IMR-90 (cell line): ENCODE measurements around the gene RPP25. TPM values are rescaled to one million over a fixed set of nuclear protein-coding genes. Genes with fewer than 3 reads are reported as not detected.
A peak's percentile ranks its signal among the peaks of the same experiment; 100 is the strongest.

Experiments
- ATAC-seq: fragments of 200-7000 bp; cut with Tn5 transposase; 2 replicates; pipeline ENCODE4 v1.9.1; 2020; ENCODE audit warnings: low read depth, mild to moderate bottlenecking, moderate library complexity
- BruUV-seq: library from RNA; stranded (reverse); fragments of 400-500 nt; replicated peaks from 2 replicates; lab custom pipeline; 2021; lab: Mats Ljungman, UMichigan
- CTCF ChIA-PET: fragments of 300-600 bp; formaldehyde crosslinking; extraction: SDS; loops from one replicate; lab custom pipeline; 2021; ENCODE audit warnings: antibody characterized with exemption; lab: Yijun Ruan, JAX
- POLR2A ChIA-PET: fragments of 300-600 bp; sonication (Branson Sonifier 250); formaldehyde crosslinking; loops from one replicate; lab custom pipeline; 2022; ENCODE audit warnings: antibody characterized with exemption; ENCODE audit not compliant: unreplicated experiment; lab: Charles Lee
- DNase-seq: peaks from one replicate; pipeline ENCODE4 v3.0.0; 2013
- H2AFZ ChIP-seq: replicated peaks from 2 replicates; pipeline ENCODE3; 2013; ENCODE audit warnings: low read length, mild to moderate bottlenecking; ENCODE audit not compliant: poor library complexity
- H2AK5ac ChIP-seq: 2 replicates; pipeline ENCODE4 v1.6.1; 2013; ENCODE audit warnings: low read depth, low read length, inconsistent platforms
- H2AK9ac ChIP-seq: replicated peaks from 2 replicates; pipeline ENCODE3; 2013; ENCODE audit warnings: mild to moderate bottlenecking, low read depth, low read length, moderate library complexity; ENCODE audit not compliant: poor library complexity
- H2BK120ac ChIP-seq: 2 replicates; pipeline ENCODE4 v1.6.1; 2013; ENCODE audit warnings: low read depth, low read length, inconsistent platforms
- H2BK15ac ChIP-seq: 3 replicates; pipeline ENCODE4 v1.6.1; 2013; ENCODE audit warnings: low read depth, low read length, inconsistent platforms
- H2BK20ac ChIP-seq: 2 replicates; pipeline ENCODE4 v1.6.1; 2013; ENCODE audit warnings: low read depth, mild to moderate bottlenecking, inconsistent platforms, low read length, moderate library complexity
- H2BK5ac ChIP-seq: 2 replicates; pipeline ENCODE4 v1.6.1; 2013; ENCODE audit warnings: mild to moderate bottlenecking, low read depth, low read length, inconsistent platforms; ENCODE audit not compliant: poor library complexity, severe bottlenecking
- H3K14ac ChIP-seq: replicated peaks from 2 replicates; pipeline ENCODE4 v1.6.1; 2013; ENCODE audit warnings: low read depth, low read length, inconsistent platforms
- H3K18ac ChIP-seq: 2 replicates; pipeline ENCODE4 v1.6.1; 2013; ENCODE audit warnings: low read depth, low read length, control low read depth
- H3K23ac ChIP-seq: 2 replicates; pipeline ENCODE4 v1.6.1; 2013; ENCODE audit warnings: low read depth, low read length, inconsistent platforms
- H3K27ac ChIP-seq: 2 replicates; pipeline ENCODE4 v1.5.1; 2013; ENCODE audit warnings: mild to moderate bottlenecking, control low read depth, low read length; ENCODE audit not compliant: insufficient read depth
- H3K27me3 ChIP-seq: 2 replicates; pipeline ENCODE4 v1.6.1; 2013; ENCODE audit warnings: low read length; ENCODE audit not compliant: control insufficient read depth, insufficient read depth
- H3K36me3 ChIP-seq: 2 replicates; pipeline ENCODE4 v1.6.1; 2013; ENCODE audit warnings: low read length, mixed read lengths; ENCODE audit not compliant: control insufficient read depth, insufficient read depth
- H3K4ac ChIP-seq: 2 replicates; pipeline ENCODE4 v1.6.1; 2013; ENCODE audit warnings: low read depth, low read length, inconsistent platforms
- H3K4me1 ChIP-seq: 2 replicates; pipeline ENCODE4 v1.6.1; 2013; ENCODE audit warnings: low read length, mixed read lengths; ENCODE audit not compliant: control insufficient read depth, insufficient read depth
- H3K4me2 ChIP-seq: 2 replicates; pipeline ENCODE4 v1.6.1; 2013; ENCODE audit warnings: low read depth, mild to moderate bottlenecking, control low read depth, low read length, moderate library complexity
- H3K4me3 ChIP-seq: 2 replicates; pipeline ENCODE4 v1.5.1; 2013; ENCODE audit warnings: low read depth, mild to moderate bottlenecking, control low read depth, low read length, moderate library complexity; ENCODE audit not compliant: insufficient read depth
- H3K56ac ChIP-seq: 2 replicates; pipeline ENCODE4 v1.6.1; 2013; ENCODE audit warnings: low read length, inconsistent platforms; ENCODE audit not compliant: insufficient read depth; ENCODE audit errors: extremely low read depth
- H3K79me1 ChIP-seq, 2 experiments: 2 replicates each; pipeline ENCODE4 v1.6.1; 2013; ENCODE audit warnings: low read length in 2 of 2, inconsistent platforms in 1 of 2, low read depth in 1 of 2
- H3K9ac ChIP-seq: 2 replicates; pipeline ENCODE4 v1.6.1; 2013; ENCODE audit warnings: low read depth, low read length, control low read depth
- H3K9me1 ChIP-seq: 2 replicates; pipeline ENCODE4 v1.6.1; 2013; ENCODE audit warnings: low read length, inconsistent platforms; ENCODE audit not compliant: insufficient read depth
- H3K9me3 ChIP-seq: 2 replicates; pipeline ENCODE4 v1.6.1; 2013; ENCODE audit warnings: low read length; ENCODE audit not compliant: control insufficient read depth, insufficient read depth
- H4K20me1 ChIP-seq: 2 replicates; pipeline ENCODE4 v1.6.1; 2013; ENCODE audit warnings: low read length, inconsistent platforms; ENCODE audit not compliant: insufficient read depth
- H4K5ac ChIP-seq: 2 replicates; pipeline ENCODE4 v1.6.1; 2013; ENCODE audit warnings: mild to moderate bottlenecking, low read depth, low read length, control low read depth
- H4K8ac ChIP-seq, 2 experiments: 2 replicates each; pipeline ENCODE4 v1.6.1; 2013; ENCODE audit warnings: low read depth in 2 of 2, low read length in 2 of 2, control low read depth in 1 of 2, inconsistent platforms in 1 of 2
- H4K91ac ChIP-seq: 2 replicates; pipeline ENCODE4 v1.6.1; 2013; ENCODE audit warnings: low read depth, low read length, inconsistent platforms; ENCODE audit not compliant: insufficient read depth
- BHLHE40 ChIP-seq: fragments of 150-350 bp; IDR thresholded peaks from 2 replicates; pipeline ENCODE4 v1.6.1; 2016; ENCODE audit warnings: mild to moderate bottlenecking, low read depth, low read length
- MAZ ChIP-seq: IDR thresholded peaks from 2 replicates; pipeline ENCODE4 v1.6.1; 2012; ENCODE audit warnings: low read depth, mild to moderate bottlenecking, low read length, improper control_type of control experiment, moderate library complexity, borderline replicate concordance
- POLR2A ChIP-seq: IDR thresholded peaks from 2 replicates; pipeline ENCODE4 v1.6.1; 2012; ENCODE audit warnings: mild to moderate bottlenecking, low read depth, low read length
- RAD21 ChIP-seq: IDR thresholded peaks from 2 replicates; pipeline ENCODE4 v1.6.1; 2012; ENCODE audit warnings: low read length, improper control_type of control experiment
- WGBS, 2 experiments: methylation state at CpG; one replicate each; pipeline versions ENCODE4 v1.1.5 to v1.1.7; 2013; ENCODE audit warnings: missing lambda C conversion rate in 2 of 2; ENCODE audit not compliant: insufficient read length in 1 of 2; ENCODE audit errors: extremely low coverage in 2 of 2; 5-methylcytosine and 5-hydroxymethylcytosine counted together
- dilution Hi-C: fragments of 300-500 bp; cut with HindIII; formaldehyde crosslinking; loops from one replicate; pipeline ENCODE4 v1.14.3; 2018; ENCODE audit warnings: low sequenced_read_pairs; ENCODE audit not compliant: unreplicated experiment
- in situ Hi-C: fragments of 300-500 bp; cut with MboI; formaldehyde crosslinking; loops from 3 replicates; pipeline ENCODE4 v1.14.3; 2019; ENCODE audit warnings: low sequenced_read_pairs, inconsistent platforms, mixed read lengths
- intact Hi-C: fragments of 100-400 bp; cut with micrococcal nuclease; formaldehyde crosslinking; loops from 2 replicates; pipeline ENCODE4 v1.10.0; 2022
- polyA plus RNA-seq, 3 experiments: library from polyadenylated mRNA; depleted of rRNA; stranded (reverse); fragments of >200 nt; gene quantifications; 2 replicates each; pipeline ENCODE4 v1.2.3, GENCODE V29; 2012; ENCODE audit warnings: low replicate concordance in 1 of 3
- total RNA-seq: library from RNA; depleted of rRNA; stranded (reverse); fragments of >200 nt; gene quantifications from 2 replicates; pipeline ENCODE4 v1.2.3, GENCODE V29; 2012
- TF ChIP-seq, protein P1 (sequence below): fragments of 150-350 bp; IDR thresholded peaks from 2 replicates; pipeline ENCODE4 v1.6.1; 2017; ENCODE audit warnings: mild to moderate bottlenecking, antibody characterized with exemption, low read length, low read depth
- TF ChIP-seq, protein P2 (sequence below): conservative IDR thresholded peaks from 2 replicates; pipeline ENCODE4 v1.5.1; 2012; ENCODE audit warnings: mild to moderate bottlenecking, low read depth, low read length, improper control_type of control experiment

RPP25 gene
- total and polyA plus RNA-seq, 2 of the 4 experiments (the other 2 are of a cell fraction) = 0.18 to 0.38 TPM

GRCh38 chr15:74955796-74956647 lies 550 bp downstream of the RPP25 start:
- TF ChIP-seq POLR2A (no peak), RAD21 (no peak), MAZ (no peak), BHLHE40 (peak; percentile 79; the same call in 1 of the 2 replicates)
- TF ChIP-seq, protein P1, sequence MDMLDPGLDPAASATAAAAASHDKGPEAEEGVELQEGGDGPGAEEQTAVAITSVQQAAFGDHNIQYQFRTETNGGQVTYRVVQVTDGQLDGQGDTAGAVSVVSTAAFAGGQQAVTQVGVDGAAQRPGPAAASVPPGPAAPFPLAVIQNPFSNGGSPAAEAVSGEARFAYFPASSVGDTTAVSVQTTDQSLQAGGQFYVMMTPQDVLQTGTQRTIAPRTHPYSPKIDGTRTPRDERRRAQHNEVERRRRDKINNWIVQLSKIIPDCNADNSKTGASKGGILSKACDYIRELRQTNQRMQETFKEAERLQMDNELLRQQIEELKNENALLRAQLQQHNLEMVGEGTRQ = peak; percentile 83
- TF ChIP-seq, protein P2, sequence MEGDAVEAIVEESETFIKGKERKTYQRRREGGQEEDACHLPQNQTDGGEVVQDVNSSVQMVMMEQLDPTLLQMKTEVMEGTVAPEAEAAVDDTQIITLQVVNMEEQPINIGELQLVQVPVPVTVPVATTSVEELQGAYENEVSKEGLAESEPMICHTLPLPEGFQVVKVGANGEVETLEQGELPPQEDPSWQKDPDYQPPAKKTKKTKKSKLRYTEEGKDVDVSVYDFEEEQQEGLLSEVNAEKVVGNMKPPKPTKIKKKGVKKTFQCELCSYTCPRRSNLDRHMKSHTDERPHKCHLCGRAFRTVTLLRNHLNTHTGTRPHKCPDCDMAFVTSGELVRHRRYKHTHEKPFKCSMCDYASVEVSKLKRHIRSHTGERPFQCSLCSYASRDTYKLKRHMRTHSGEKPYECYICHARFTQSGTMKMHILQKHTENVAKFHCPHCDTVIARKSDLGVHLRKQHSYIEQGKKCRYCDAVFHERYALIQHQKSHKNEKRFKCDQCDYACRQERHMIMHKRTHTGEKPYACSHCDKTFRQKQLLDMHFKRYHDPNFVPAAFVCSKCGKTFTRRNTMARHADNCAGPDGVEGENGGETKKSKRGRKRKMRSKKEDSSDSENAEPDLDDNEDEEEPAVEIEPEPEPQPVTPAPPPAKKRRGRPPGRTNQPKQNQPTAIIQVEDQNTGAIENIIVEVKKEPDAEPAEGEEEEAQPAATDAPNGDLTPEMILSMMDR = peak; percentile 30; the same call in 1 of the 2 replicates
- CTCF ChIA-PET = interaction anchor here (1.5 kb wide), 1 partner anchor 39 kb away, joined by 3 read pairs; the partner anchor contains the start of gene SCAMP5
- Histone ChIP-seq H3K9ac (no peak overlapping the region), H3K27me3 (peaks cover 41% of the 10 kb centered on the region), H4K5ac (no peak overlapping the region), H3K4ac (no peak overlapping the region), H3K9me1 (no peaks in the 10 kb centered on the region), H3K79me1 (no peaks in the 10 kb centered on the region), H2BK15ac (no peak overlapping the region), H3K4me1 (peaks cover 8% of the 10 kb centered on the region; the same call in 1 of the 2 replicates), H3K23ac (no peak overlapping the region), H2AK9ac (peak overlapping the region; percentile 78), H2BK20ac (no peak overlapping the region), H2AFZ (peak overlapping the region; percentile 92), H4K91ac (no peak overlapping the region), H3K27ac (no peak overlapping the region; the same call in 1 of the 2 replicates), H2BK120ac (no peak overlapping the region), H3K18ac (no peak overlapping the region), H3K56ac (no peak overlapping the region), H3K4me3 (peak overlapping the region; percentile 30), H3K9me3 (no peaks in the 10 kb centered on the region), H4K20me1 (no peaks in the 10 kb centered on the region; the same call in 1 of the 2 replicates), H3K4me2 (peak overlapping the region; percentile 17), H4K8ac (no peak overlapping the region), H2BK5ac (no peak overlapping the region), H3K14ac (no peak overlapping the region), H2AK5ac (peak overlapping the region; percentile 36; the same call in 1 of the 2 replicates), H3K36me3 (no peaks in the 10 kb centered on the region)
- WGBS, 2 experiments = 19% methylated on average over 41 of the region's 88 CpGs; no CpG with 5 or more reads in 1 of the 2 experiments
- ATAC-seq (peak; percentile 5; the same call in 1 of the 2 replicates), DNase-seq (peak; percentile 26)
- POLR2A ChIA-PET = no interaction called here
- dilution Hi-C loops (no loop called here), intact Hi-C loops (loop anchor here (2.0 to 10.0 kb wide), 2 partner anchors 249 to 581 kb away; no protein-coding TSS in a partner anchor), in situ Hi-C loops (no loop called here)
- BruUV-seq = no TSS peak
